RWPE1 (cell line): ENCODE measurements around the gene TNFRSF6B.
A peak's percentile ranks its signal among the peaks of the same experiment; 100 is the strongest.

Experiments
- CTCF ChIA-PET: fragments of 350-600 bp; sonication (Branson Sonifier 250); formaldehyde crosslinking; extraction: SDS; loops from one replicate; lab custom pipeline; 2021; lab: Yijun Ruan, JAX
- POLR2A ChIA-PET: fragments of 400-600 bp; formaldehyde crosslinking; extraction: SDS; loops from one replicate; lab custom pipeline; 2020; ENCODE audit warnings: antibody characterized with exemption; ENCODE audit not compliant: low non-redundant PET; lab: Yijun Ruan, JAX
- DNase-seq: peaks from one replicate; pipeline ENCODE4 v3.0.0; 2012; ENCODE audit warnings: low spot score
- H3K27ac ChIP-seq: fragments of 450-650 bp; 2 replicates; pipeline ENCODE4 v1.5.1; 2017
- CTCF ChIP-seq: fragments of 450-650 bp; conservative IDR thresholded peaks from 2 replicates; pipeline ENCODE4 v1.5.1; 2017; ENCODE audit warnings: low read depth, mild to moderate bottlenecking

The TNFRSF6B gene

GRCh38 chr20:63687419-63688178, 8.9 kb upstream of the TNFRSF6B start:
- ChIA-PET CTCF (interaction anchor here (0.6 to 0.7 kb wide), 2 partner anchors 93 to 399 kb away, joined by 3 read pairs; no protein-coding TSS in a partner anchor), POLR2A (interaction anchor here (0.6 kb wide), 2 partner anchors 11 to 36 kb away, joined by 3 to 6 read pairs; no protein-coding TSS in a partner anchor)
- TF ChIP-seq CTCF = no peak
- no peak for DNase-seq
- peak overlapping the region; percentile 89 for H3K27ac ChIP-seq

GRCh38 chr20:63688228-63689045, 8.0 kb upstream of the TNFRSF6B start:
- peak overlapping the region; percentile 89 for H3K27ac ChIP-seq
- no peak for TF ChIP-seq CTCF
- DNase-seq = no peak
- POLR2A ChIA-PET = no interaction called here
- CTCF ChIA-PET = interaction anchor here (0.5 to 0.6 kb wide), 2 partner anchors 268 to 311 kb away, joined by 3 to 4 read pairs; partner anchors contain the start of gene UCKL1

- ChIA-PET CTCF (interaction anchor here (0.5 to 0.6 kb wide), 2 partner anchors 267 to 312 kb away, joined by 3 to 4 read pairs; partner anchors contain the start of gene UCKL1), POLR2A (no interaction called here)
- TF ChIP-seq CTCF = no peak
- H3K27ac ChIP-seq = peak overlapping the region; percentile 89
- no peak for DNase-seq
Observed at GRCh38 chr20:63689046-63690002, 7.1 kb upstream of the TNFRSF6B start.

- TF ChIP-seq CTCF = no peak
- ChIA-PET POLR2A (no interaction called here), CTCF (no interaction called here)
- H3K27ac ChIP-seq = peak overlapping the region; percentile 89
- DNase-seq = no peak
Observed at GRCh38 chr20:63690003-63690897, 6.2 kb upstream of the TNFRSF6B start.

GRCh38 chr20:63690898-63691710, 5.3 kb upstream of the TNFRSF6B start:
- CTCF ChIA-PET = no interaction called here
- POLR2A ChIA-PET = interaction anchor here (1.3 kb wide), 1 partner anchor 15 kb away, joined by 7 read pairs; no protein-coding TSS in a partner anchor
- TF ChIP-seq CTCF = no peak
- no peak for DNase-seq
- peak overlapping the region; percentile 89 for H3K27ac ChIP-seq
